ENCODE results near the gene BCL7C.

Gene BCL7C

GRCh38 chr16:30846649-30847402 lies 47.1 kb downstream of the BCL7C start:
- DNase-seq (ENCODE audit: low read depth, low spot score), result no peak
- TF ChIP-seq CTCF (IDR thresholded peaks at IDR 0.05; ENCODE audit: insufficient read depth, low read length, missing control alignments), result no peak
- ChIA-PET POLR2A (no interaction called here), CTCF (interaction anchor here (0.7 to 6.9 kb wide), 11 partner anchors 9 to 94 kb away, joined by 3 to 116 read pairs (median 35); partner anchors contain the start of gene CTF1)
- no peak overlapping the region for H3K4me3 ChIP-seq (ENCODE audit: low read depth, low read length)

- ChIA-PET CTCF (interaction anchor here (0.7 to 6.9 kb wide), 34 partner anchors 9 to 105 kb away, joined by 3 to 116 read pairs (median 8); partner anchors contain the start of genes BCL7C, CTF1 and FBXL19), POLR2A (interaction anchor here (0.6 to 1.0 kb wide), 3 partner anchors 30 to 105 kb away, joined by 3 to 4 read pairs (median 3); no protein-coding TSS in a partner anchor)
- H3K4me3 ChIP-seq (ENCODE audit: low read depth, low read length), result peak overlapping the region; percentile 18; the same call in 1 of the 2 replicates
- peak; percentile 53 for DNase-seq (ENCODE audit: low read depth, low spot score)
- TF ChIP-seq CTCF (IDR thresholded peaks at IDR 0.05; ENCODE audit: insufficient read depth, low read length, missing control alignments), result peak; percentile 83
Observed at GRCh38 chr16:30844671-30845449, 49.0 kb downstream of the BCL7C start.

- CTCF ChIA-PET, result interaction anchor here (0.7 to 6.9 kb wide), 32 partner anchors 9 to 106 kb away, joined by 3 to 116 read pairs (median 8); partner anchors contain the start of genes BCL7C, CTF1 and FBXL19
- TF ChIP-seq CTCF (IDR thresholded peaks at IDR 0.05; ENCODE audit: insufficient read depth, low read length, missing control alignments), result no peak
- no peak for DNase-seq (ENCODE audit: low read depth, low spot score)
- POLR2A ChIA-PET, result interaction anchor here (0.9 to 1.0 kb wide), 2 partner anchors 30 to 57 kb away, joined by 3 to 4 read pairs; no protein-coding TSS in a partner anchor
- H3K4me3 ChIP-seq (ENCODE audit: low read depth, low read length), result no peak overlapping the region
Observed at GRCh38 chr16:30844346-30844670, 49.6 kb downstream of the BCL7C start.

GRCh38 chr16:30843501-30843900 lies 50.4 kb downstream of the BCL7C start:
- POLR2A ChIA-PET, result no interaction called here
- CTCF ChIA-PET, result interaction anchor here (1.1 to 6.9 kb wide), 15 partner anchors 8 to 104 kb away, joined by 3 to 116 read pairs (median 10); partner anchors contain the start of gene CTF1
- no peak for DNase-seq (ENCODE audit: low read depth, low spot score)
- no peak overlapping the region for H3K4me3 ChIP-seq (ENCODE audit: low read depth, low read length)
- no peak for TF ChIP-seq CTCF (IDR thresholded peaks at IDR 0.05; ENCODE audit: insufficient read depth, low read length, missing control alignments)

- H3K4me3 ChIP-seq (ENCODE audit: low read depth, low read length), result no peak overlapping the region
- ChIA-PET POLR2A (no interaction called here), CTCF (interaction anchor here (0.6 to 6.9 kb wide), 11 partner anchors 19 to 98 kb away, joined by 3 to 116 read pairs (median 10); partner anchors contain the start of gene CTF1)
- TF ChIP-seq CTCF (IDR thresholded peaks at IDR 0.05; ENCODE audit: insufficient read depth, low read length, missing control alignments), result no peak
- no peak for DNase-seq (ENCODE audit: low read depth, low spot score)
Observed at GRCh38 chr16:30842971-30843370, 50.9 kb downstream of the BCL7C start.
